KOPT-K1 (cell line): ENCODE measurements around the gene SETSIP.
"Not testable (repeated sequence)": the region's sequence is repeated elsewhere in the genome, so short reads cannot be mapped to it uniquely, and the experiment has no call there.

Experiments
- H3K27ac ChIP-seq: fragments of 200-600 bp; sonication (generic); 2 replicates; pipeline ENCODE4 v1.5.1; 2016; ENCODE audit warnings: antibody characterized with exemption, mild to moderate bottlenecking, low read depth, low read length; ENCODE audit not compliant: poor library complexity, severe bottlenecking
- H3K36me3 ChIP-seq: fragments of 200-600 bp; sonication (generic); 2 replicates; pipeline ENCODE4 v1.5.1; 2017; ENCODE audit warnings: antibody characterized with exemption, mild to moderate bottlenecking, low read length, moderate library complexity; ENCODE audit not compliant: insufficient read depth
- H3K9me3 ChIP-seq: fragments of 200-600 bp; sonication (generic); 2 replicates; pipeline ENCODE4 v1.5.1; 2017; ENCODE audit warnings: antibody characterized with exemption, low read length, mild to moderate bottlenecking; ENCODE audit not compliant: insufficient read depth, poor library complexity, severe bottlenecking

SETSIP gene

GRCh38 chr1:92031281-92032110 lies 43.7 kb downstream of the SETSIP start:
- Histone ChIP-seq H3K9me3 (peaks cover 5% of the 10 kb centered on the region), H3K27ac (no peak overlapping the region), H3K36me3 (no peaks in the 10 kb centered on the region)

- H3K27ac ChIP-seq: peak overlapping the region; percentile 55
- no peaks in the 10 kb centered on the region for H3K36me3 ChIP-seq
These were observed 44.5 kb downstream of the SETSIP start for GRCh38 chr1:92030656-92031107.

GRCh38 chr1:92029241-92029922 lies 45.8 kb downstream of the SETSIP start:
- peaks cover 7% of the 10 kb centered on the region for H3K9me3 ChIP-seq
- H3K27ac ChIP-seq: peak overlapping the region; percentile 55
- H3K36me3 ChIP-seq: no peaks in the 10 kb centered on the region

More at GRCh38 chr1:92030656-92031107, 44.5 kb downstream of the SETSIP start:
- H3K9me3 ChIP-seq: peaks cover 7% of the 10 kb centered on the region

- no peaks in the 10 kb centered on the region for H3K36me3 ChIP-seq
- H3K9me3 ChIP-seq: peaks cover 7% of the 10 kb centered on the region
- H3K27ac ChIP-seq: no peak overlapping the region
These were observed 48.4 kb downstream of the SETSIP start for GRCh38 chr1:92026806-92027205.

GRCh38 chr1:92026042-92026441 lies 49.2 kb downstream of the SETSIP start:
- not testable (repeated sequence) for H3K9me3 ChIP-seq, H3K36me3 ChIP-seq, H3K27ac ChIP-seq
